GM18498 (cell line): ENCODE measurements around the gene RAB5IF.
"Not testable (repeated sequence)": the region's sequence is repeated elsewhere in the genome, so short reads cannot be mapped to it uniquely, and the experiment has no call there.

Source experiments
- ATAC-seq: cut with Tn5 transposase; IDR thresholded peaks from one replicate; pipeline ENCODE4 v1.9.1; 2021; ENCODE audit warnings: mild to moderate bottlenecking, moderate library complexity; ENCODE audit not compliant: unreplicated experiment

RAB5IF gene

DNA sequence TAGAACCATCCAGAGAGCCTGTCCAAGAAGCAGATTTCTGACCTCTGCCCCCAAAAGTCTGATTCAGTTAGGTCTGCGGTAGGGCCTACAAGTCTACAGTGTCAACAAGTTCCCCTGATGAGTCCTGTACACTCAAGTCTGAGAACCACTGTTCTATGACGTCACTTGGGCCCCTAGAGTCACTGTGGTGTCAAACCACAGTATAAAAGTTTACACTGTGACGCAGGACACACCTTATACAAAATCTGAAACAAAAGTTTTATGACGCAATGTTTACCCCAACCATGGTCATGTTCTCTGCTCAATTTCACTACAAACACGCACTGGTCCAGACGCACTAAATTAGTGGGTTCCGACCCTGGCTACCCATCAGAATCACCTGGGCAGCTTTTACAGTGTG lies 22.5 kb downstream of the RAB5IF start:
- no peak for ATAC-seq

- no peak for ATAC-seq
These were observed 24.4 kb downstream of the RAB5IF start for GRCh38 chr20:36629719-36630681.

GRCh38 chr20:36631646-36632045 lies 26.1 kb downstream of the RAB5IF start:
- ATAC-seq: no peak

GRCh38 chr20:36632147-36632486 lies 26.5 kb downstream of the RAB5IF start:
- ATAC-seq: no peak

DNA sequence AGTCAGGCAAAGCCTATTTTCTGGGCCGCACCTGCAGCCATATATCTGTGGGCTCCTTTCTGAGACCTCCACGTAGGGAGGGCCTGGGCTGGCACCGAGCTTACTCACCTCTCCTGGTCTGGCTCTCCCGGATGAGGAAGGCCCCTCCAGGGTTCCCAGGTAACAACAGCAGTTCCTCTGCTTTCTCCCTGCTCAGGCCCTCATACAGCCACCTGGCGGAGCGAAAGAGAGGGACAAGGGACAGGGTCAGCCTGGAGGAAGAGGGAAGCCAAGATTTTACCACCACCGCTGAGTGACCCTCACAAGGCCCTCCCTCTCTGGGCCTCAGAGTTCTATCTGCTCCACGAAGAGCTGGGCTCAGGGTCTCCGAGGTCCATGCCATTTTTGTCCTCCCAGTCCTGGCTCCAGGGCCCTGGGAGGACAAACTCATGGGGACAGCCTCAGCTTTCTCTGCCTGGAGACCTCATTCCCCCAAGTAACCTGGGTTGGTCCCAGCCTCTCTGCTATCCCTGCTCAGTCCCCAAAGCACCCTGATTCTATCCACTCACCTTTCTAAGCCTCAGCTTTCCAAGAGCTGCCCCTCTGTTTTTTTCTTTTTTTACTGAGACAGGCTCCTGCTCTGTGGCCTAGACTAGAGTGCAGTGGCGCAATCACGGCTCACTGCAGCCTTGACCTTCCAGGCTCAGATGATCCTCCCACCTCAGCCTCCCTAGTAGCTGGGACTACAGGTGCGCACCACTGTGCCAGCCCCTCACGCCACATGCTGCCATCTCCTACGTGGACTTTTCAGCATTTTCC lies 27.1 kb downstream of the RAB5IF start:
- no peak for ATAC-seq

DNA sequence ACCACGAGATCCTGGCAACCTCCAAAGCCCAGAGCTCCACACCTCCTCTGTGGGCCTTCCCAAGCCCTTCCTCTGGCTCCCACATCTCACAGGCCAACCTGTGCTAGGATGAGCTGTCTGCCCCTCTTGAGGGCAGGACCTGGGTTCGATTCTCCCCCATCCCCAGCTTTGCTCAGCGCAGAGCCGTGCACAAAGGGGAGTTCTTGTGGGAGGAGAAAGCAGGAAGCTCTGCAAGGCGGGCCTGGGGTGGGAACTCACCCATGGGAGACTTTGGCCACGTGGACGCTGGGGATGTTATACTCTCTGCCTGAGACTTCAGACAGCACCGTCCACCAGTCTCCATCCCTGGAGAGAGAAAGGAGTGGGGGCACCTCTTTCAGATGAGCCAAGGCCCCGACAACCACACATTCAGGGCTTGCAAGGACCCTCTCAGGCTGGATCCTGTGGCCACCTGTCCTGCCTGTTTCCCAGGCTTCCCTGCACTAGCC lies 27.8 kb downstream of the RAB5IF start:
- no peak for ATAC-seq

DNA sequence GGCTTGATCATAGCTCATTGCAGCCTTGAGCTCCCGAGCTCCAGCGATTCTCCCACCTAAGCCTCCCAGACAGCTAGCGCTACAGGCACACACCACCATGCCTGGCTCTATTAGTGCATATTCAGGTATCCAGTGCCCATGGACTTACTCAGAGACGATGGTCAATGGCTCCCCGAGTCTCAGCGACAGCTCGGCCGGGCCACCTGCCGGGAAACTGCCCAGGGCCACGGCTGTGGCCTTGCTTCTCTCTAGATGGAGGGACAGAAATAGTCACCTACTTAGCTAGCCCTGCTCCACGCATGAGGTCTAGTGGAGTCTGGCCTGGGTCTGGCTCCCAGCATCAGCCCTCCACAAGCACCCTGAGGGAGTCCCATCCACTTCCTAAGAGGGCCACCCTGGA lies 28.8 kb downstream of the RAB5IF start:
- ATAC-seq: no peak

DNA sequence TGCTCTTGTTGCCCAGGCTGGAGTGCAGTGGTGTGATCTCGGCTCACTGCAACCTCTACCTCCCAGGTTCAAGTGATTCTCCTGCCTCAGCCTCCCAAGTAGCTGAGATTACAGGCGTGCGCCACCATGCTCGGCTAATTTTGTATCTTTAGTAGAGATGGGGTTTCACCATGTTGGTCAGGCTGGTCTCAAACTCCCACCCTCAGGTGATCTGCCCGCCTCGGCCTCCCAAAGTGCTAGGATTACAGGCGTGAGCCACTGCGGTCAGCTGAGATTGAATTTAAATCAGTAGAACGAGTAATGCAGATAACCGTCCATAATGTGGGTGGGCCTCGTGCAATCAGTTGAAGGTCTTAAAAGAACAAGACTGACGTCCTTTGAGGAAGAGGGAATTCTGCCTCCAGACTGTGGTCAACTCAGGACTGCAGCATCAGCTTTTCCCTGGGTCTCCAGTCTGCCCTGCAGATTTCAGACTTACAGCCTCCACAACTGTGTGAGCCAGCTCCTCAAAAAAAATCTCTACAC lies 33.4 kb downstream of the RAB5IF start:
- not testable (repeated sequence) for ATAC-seq

DNA sequence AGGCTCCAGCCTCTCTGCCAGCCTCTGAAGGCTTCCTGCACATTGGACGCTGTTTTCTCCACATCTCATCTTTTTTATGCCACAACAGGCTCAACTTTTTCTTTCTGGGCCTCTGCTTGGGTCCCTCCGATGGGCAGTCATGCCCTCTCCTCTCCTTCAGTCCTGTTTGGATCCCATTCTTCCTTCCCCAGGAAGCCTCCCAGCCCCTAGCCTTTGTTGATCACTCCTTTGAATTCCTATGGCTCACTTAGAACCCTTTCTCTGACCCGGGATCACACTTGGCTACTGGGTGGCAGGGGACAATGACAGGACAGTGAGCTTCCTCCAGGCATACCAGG lies 35.9 kb downstream of the RAB5IF start:
- no peak for ATAC-seq

GRCh38 chr20:36642136-36642535 lies 36.6 kb downstream of the RAB5IF start:
- ATAC-seq: no peak

GRCh38 chr20:36644032-36644705 lies 38.6 kb downstream of the RAB5IF start:
- ATAC-seq: no peak

GRCh38 chr20:36644706-36645095 lies 39.1 kb downstream of the RAB5IF start:
- no peak for ATAC-seq

DNA sequence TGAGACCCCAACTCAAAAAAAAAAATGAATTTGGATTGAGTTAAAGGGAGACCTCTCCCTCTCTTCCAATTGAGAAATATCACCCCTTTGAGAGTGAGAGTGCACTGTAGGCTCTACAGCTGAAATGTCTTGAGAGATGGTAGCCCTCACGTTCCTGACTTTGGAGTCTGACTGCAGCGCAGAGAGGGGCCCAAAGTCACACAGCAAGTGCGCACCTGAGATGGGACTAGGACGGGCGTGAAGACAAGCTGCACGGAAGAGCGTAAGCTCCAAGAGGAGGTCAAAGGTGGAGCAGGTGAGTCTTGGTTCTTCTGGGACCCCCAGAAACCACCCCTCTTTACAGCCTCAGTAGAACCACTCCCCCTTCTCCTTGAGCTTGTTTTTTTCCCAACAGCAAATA lies 39.8 kb downstream of the RAB5IF start:
- no peak for ATAC-seq

DNA sequence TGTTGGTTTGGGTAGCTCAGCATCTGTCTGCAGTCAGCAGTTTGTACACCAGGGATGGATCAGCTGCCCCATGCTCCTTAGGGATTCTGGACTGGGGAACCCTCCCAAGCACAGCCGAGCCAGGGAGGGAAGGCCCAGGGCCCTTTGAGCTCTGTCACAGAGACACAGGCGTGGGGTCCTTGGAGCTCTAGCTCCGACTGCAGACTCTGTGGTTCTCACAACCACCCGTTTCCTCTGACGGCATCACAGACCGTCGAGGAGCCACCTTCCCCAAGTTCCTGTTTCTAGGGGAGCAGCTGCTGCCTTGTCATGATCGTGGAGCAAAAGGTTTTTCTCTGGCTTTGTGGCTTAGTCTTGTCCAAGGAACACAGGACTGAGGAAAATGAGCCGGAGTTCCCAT lies 40.4 kb downstream of the RAB5IF start, which contains the start of gene SLA2:
Gene SLA2, minus strand, starts transcription at position 199 of the 400 bp plus-strand sequence. CDS start 4,861 bp downstream, outside the sequence.
- no peak for ATAC-seq

GRCh38 chr20:36646678-36647077 lies 41.1 kb downstream of the RAB5IF start:
- ATAC-seq: no peak

- no peak for ATAC-seq
These were observed 41.9 kb downstream of the RAB5IF start for GRCh38 chr20:36647196-36648121.

GRCh38 chr20:36653456-36653855 lies 47.9 kb downstream of the RAB5IF start:
- ATAC-seq: no peak

GRCh38 chr20:36654506-36654905 lies 48.9 kb downstream of the RAB5IF start:
- ATAC-seq: no peak

DNA sequence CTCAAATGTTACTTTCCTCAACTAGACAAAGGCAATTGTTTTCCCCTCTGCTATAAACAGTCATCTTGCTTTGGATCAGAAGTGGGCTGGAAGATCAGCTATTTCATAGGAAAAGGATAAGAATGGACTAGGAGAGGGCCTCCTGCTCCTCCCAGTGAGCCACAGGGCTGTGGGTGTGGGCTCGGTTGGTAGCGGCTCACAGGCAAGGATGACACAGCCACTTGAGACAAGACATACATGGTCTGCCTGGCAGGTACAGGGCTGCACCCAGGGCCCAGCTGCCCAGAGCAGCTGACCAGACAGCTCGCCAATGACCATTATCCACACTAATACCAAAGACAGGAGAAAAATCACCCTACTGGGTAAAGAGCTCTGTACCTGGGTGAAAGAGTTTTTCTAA lies 49.4 kb downstream of the RAB5IF start:
- ATAC-seq: no peak

- no peak for ATAC-seq
These were observed 51.2 kb downstream of the RAB5IF start for GRCh38 chr20:36656733-36657132.
